ENCODE results near the gene PRMT1.

Gene PRMT1

DNA sequence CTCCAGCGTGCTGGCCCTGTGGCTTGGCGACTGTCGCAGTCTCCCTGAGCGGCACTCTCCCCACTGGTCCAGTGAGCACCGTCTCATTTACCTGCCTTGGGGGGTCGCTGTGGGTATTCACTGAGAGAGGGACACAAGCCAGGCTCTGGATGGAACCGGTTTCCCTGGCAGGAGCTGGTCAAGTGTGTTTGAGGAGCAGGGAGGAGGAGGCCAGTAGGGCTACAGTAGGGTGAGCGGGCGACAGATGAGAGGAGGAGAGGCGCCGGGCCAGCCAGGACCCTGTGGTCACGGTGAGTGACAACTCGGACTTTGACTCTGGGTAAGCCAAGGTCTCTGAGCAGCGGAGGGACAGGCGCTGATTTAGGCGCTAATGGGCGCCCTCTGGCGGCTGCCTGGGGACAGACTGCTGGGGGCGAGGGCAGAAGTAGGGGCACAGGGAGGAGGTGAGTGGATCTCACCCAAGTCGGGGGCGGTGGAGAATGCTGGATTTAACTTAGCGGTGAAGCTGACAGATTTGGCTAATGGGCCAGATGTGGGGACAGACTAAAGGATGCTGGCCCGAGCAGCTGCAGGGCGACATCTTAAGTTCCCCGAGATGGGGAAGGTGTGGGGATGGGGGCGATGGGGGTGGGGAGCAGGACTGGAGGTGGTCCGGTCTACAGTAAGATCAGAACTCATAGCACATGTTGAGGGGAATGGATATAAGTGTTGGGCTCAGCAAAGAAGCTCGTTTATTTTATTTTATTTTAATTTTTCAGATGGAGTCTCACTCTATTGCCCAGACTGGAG is 4.7 kb upstream of the PRMT1 start:
- DNase-seq, result peak; percentile 51

DNA sequence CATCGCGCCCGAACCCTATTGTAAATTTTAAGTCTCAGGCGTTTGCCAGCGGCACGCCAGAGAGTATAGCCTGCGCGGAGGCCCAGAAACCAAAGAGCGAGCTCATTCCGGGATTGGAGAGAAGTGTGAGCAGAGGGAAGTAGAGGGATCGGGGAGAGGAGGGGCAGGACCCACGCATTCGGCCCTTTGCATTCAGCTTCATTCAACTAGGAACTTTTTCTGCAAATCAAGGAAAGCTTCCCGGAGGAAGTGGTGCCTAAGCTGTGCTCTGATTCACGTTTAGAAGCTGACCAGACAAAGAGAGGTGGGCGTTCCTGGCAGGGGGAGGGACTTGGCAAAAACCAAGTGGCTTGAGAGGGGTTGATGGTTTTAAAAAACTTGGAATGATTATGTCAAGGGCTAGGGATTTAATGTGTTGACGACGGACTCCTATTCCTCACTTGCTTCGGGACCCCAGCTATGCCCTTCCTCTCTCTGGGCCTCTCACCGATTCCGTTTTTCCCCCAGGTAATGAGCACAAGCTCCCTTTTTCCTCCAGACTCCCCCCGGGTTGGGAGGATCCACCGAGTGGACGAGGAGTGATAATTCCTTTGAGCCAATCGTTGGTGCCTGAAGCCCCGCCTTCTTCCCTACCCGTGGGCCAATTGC is 811 bp upstream of the PRMT1 start:
- DNase-seq, result no peak

DNA sequence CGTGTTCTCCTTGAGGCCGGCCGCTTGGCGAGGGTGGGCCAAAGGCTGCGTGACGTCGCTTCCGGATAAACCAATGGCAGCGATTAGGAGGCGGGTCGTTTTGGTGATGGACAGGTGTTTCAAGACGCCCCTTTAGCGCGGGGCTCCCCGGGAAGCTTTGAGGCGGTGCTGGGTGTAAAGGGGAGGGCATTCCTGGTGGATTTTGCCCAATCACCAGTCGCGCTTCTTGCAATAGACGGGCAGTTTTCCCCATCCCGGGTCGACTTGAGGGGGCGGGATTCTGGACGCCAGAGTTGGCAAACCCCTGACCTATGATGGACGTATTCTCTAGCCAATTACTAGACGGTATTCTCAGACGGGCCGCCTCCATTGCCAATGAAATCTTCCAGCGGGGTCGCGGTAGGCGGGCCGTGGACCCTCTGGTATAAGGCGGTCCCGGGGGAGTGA is 264 bp upstream of the PRMT1 start:
- peak; percentile 99 for DNase-seq

DNA sequence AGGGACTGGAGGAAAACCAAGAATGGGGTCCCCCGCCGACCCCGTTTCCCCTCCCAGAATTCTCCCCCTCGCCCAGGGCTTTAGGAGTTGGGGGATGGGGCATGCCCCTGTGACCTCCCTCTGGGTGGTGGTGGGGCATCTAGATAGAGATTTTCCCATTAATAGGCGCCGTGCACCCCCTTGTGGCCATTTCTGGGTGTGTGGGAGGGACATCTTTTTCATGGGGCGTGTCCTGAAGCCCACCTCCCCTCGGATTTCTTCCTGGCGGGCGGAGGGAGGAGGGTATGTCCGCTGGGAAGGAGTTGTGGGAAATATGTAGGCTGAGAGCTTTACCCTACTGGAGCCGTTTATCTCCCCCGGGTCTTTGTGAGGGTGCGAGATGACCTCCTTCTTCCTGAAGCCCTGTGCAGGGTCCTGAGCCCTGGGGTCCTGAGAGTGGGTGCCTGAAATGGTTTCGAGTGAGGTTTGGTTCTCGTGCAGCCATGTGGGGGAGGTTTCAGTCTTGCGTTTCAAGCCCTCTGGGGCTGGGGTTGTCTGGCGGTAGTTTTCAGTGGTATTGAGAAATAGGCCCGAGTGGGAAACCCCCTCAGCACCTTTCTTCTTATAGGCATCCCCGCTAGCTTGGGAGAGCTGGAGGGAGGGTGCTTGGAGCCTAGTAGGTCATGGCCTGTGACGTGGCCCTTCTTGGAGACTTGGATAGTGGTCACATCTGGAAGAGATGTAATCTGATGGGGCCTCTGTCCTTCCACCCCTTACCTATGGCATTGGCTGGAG is 1.0 kb downstream of the PRMT1 start:
- peak; percentile 48 for DNase-seq

DNA sequence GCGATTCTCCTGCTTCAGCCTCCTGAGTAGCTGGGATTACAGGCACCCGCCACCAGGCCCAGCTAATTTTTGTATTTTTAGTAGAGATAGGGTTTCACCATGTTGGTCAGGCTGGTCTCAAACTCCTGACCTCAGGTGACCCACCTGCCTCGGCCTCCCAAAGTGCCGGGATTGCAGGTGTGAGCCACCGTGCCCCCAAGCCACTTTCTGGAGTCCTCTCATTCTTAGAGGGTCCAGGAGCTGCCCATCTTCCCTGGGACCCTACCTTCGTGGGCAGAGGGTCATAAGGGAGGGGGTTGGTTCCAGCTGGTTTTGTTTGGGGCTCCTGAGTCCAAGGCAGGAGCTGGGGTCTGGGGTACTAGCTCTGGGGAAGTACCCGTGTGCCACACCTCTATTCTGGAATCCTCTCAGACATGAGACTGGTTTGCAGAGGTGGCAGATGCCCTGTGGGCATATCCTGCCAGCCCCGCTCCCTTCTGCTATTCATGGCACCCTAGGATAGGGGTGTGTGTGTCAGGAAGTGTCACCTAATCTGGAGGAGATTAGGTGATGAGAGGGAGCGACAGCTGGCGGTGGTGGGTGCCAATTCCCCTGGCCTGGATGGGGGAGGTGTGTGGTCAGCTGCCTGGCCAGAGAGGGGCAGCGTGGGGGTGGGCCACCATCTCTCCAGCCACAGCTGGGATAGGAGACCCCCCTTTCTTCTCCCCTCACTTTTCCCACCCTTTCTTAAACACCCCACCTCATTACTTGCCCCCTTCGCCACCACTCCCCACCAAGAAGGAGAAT is 2.1 kb downstream of the PRMT1 start:
- no peak for DNase-seq

DNA sequence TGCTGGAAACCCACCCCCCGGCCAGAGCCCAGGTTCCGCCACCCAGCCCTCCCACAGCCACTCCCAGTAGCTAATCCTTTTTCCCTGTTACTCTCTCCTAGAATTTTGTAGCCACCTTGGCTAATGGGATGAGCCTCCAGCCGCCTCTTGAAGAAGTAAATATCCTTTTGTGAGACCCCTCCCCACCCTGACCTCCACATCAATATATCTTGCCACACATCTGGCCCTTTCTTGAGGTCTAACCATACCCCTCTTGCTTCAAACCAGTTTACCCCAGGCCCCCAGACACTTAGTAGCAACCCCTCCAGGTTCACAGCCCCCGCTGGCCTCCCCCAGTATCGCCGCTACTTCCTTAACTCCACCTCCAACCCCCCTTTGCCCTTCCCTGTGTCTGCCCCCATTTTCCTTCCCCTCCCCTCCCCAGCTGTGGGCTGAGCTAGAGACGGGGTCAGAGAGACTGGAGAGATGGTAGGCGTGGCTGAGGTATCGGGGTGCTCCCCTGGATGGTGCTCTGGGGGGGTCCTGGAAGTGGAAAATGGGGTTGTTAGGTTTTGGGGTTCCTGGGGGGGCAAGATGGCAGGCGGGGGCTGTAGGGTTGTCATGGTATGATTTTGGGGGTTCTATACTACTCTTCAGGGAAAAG is 2.8 kb downstream of the PRMT1 start:
- no peak for DNase-seq

DNA sequence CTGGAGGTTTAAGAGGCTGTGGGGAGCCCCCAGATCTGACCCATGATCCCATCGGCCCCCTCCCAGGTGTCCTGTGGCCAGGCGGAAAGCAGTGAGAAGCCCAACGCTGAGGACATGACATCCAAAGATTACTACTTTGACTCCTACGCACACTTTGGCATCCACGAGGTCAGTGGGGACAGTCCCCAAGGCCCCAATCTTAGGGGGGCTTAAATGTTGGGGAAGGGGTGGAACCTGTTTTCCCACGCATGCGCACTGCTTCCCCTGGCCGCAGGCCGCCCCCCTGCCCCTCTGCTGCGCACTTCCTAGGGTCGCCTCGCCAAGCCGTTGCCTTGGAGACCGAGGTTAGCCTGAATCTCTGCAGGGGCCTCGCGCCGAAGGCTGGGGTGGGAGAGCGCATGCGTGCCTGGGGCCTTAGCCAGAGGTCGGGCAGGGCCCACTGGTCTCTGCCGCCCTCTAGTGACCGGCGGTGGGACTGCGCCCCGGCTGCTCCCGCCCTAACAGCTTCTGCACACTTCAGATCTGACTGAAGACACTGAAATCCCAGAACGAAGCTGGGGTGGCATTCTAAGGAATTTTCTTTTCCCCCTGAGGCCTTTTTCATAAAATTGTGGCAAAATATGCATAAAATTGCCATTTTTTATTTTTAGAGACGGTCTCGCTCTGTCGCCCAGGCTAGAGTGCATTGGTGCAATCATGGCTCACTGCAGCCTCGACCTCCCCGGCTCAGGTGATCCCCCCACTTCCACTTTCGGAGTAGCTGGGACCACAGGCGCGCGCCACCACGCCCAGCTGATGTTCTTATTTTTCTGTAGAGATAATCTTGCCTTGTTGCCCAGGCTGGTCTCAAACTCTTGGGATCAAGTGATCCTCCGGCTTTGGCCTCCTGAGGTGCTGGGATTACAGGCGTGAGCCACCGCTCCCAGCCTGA is 3.6 kb downstream of the PRMT1 start:
- peak; percentile 77 for DNase-seq

DNA sequence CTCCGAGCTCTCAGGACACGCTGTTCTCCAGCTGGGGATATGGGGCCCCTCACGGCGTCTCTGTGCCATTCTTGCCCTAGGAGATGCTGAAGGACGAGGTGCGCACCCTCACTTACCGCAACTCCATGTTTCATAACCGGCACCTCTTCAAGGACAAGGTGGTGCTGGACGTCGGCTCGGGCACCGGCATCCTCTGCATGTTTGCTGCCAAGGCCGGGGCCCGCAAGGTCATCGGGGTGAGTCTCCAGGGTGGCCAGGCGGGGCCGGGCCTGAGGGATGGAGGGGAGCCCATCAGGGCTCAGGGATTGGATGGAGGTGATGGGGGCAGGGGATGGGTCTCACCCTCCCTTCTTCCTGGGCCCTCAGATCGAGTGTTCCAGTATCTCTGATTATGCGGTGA is 4.8 kb downstream of the PRMT1 start:
- no peak for DNase-seq

DNA sequence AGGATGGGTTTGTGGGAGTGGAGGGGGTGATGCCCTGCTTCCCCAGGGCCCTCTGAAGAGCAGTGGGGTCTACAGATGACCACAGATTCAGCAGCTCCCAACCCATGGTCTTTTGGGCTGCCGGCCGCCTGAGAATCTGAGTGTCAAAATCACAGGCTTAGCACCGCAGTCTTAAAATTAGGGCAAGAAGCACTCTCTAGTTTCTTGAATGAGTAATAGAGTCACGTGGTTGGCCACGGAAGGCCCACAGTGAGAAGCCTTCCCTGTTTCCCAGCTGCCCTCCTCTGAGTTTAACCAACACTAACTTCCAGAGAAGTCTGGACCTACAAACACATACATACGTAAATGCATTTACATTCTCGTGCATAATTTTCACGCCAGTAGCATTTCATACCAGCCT is 5.2 kb downstream of the PRMT1 start:
- DNase-seq, result no peak

DNA sequence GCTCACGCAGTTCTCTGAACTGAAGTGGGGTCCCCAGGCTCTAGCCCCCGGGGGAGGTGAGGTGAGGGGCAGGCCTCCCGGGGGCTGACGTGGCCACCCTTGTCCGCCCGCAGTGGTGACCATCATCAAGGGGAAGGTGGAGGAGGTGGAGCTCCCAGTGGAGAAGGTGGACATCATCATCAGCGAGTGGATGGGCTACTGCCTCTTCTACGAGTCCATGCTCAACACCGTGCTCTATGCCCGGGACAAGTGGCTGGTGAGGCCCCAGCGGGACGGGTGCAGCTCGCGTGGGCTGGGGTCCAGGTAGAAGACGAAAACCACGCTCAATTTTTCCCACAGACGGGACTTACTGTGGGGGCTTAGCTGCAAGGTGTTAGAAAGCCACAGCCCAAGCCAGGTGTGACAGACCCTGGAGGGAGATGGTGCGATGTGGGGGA is 6.8 kb downstream of the PRMT1 start:
- no peak for DNase-seq

DNA sequence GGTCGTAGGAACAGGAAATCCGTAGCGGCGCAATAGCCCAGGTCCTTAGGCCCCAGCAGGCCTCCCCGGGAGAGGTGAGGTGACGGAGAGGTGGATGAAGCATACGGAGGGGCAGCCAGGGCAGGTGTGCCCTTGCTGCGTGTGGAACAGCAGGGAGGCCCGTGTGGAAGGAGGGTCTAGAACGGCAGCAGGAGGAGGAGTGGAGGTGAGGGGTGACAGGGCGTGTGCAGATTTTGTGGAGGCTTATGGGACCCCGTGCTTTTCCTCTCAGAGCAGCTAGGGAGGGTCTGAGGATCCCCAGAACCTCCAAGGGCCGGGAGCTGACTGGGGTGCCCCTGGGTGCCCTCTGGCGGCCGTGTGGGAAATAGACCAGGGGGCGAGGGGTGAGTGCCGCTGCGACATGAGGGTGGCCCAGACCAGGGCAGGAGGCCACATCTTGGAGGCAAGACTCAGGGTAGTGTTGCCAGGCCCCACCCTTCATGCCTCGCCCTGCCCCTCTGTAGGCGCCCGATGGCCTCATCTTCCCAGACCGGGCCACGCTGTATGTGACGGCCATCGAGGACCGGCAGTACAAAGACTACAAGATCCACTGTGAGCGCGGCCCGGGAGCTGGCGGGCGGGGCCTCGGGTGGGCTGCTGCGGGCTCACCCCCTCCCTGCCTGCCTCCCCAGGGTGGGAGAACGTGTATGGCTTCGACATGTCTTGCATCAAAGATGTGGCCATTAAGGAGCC is 7.3 kb downstream of the PRMT1 start:
- DNase-seq, result no peak

DNA sequence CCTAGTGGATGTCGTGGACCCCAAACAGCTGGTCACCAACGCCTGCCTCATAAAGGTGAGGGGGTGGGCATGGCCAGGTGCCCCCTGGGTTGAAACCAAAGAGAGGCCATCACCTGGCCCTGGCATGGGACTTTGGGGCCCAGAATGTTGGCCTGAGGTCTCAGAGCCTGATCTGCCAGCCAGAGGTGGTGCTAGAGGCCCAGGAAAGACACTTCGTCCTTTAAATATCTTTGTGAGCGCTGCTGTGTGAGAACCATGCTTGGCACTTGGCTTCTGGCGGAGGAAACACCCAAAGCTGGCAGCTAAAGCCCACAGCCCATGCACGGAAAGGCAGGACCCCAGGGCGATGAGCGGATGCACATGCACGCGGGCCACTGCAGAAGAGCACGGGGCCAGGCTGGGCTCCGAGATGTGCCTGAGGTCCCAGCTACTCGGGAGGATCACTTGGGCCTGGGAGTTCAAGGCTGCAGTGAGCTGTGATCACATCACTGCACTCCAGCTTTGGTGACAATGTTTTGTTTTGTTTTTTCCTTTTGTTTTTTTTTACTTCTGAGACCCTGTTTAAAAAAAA is 8.0 kb downstream of the PRMT1 start:
- DNase-seq, result no peak

DNA sequence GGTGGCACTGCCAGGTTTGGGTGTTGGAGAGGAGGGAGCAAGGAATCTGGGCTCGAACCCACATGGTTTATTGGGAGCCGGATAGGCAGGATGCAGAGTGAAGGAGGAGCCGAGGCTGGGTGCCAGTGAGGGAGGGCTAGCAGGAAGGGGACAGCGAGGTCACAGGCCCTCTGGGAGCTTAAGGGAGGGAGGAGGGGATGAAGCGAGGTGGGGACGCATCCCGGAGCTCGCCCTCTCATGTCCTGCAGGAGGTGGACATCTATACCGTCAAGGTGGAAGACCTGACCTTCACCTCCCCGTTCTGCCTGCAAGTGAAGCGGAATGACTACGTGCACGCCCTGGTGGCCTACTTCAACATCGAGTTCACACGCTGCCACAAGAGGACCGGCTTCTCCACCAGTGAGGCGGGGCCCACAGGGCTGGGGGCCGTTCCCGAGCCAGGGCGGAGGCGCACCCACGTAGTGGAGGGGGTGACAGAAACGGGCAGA is 8.8 kb downstream of the PRMT1 start:
- DNase-seq, result no peak

DNA sequence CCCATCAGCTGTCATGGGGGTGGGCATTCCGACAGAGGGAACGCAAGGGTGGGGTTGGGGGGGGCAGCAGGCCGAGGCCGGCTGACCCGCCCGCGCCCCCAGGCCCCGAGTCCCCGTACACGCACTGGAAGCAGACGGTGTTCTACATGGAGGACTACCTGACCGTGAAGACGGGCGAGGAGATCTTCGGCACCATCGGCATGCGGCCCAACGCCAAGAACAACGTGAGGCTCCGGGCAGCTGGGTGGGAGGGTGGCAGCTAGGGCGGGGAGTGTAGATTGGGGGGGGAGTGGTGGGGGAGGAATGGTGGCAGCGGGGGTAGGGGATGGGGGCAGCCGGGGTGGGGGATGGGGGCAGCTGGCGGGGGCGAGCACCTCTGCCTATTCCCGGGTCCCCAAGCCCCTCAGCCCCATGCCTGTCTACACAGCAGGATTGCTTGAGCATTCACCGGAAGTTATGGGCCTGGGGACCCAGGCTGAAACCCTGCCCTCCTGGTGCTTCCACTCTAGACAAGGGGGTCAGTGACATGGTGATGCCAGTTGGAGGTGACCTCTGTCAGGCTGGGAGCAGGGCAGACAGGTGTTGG is 9.5 kb downstream of the PRMT1 start:
- no peak for DNase-seq

DNA sequence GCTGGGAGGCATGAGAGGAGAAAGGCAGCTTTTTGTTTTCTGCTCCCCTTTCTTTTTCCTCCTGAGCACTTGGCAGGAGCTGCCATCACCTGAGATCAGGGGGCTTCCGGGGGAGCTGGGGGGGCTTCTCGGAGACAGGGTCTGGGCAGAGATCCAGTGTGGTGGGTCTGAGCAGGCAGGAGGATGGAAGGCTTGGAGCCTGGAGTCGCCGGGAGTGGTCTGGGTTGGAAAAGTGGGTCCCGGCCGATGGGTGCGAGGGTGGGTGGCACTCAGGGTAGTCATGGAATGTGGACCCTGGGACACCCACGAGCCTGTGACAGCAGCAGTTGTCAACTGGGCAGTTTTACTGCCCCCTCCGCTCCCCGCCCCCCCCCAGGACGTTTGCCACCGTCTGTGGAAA is 10.1 kb downstream of the PRMT1 start:
- DNase-seq, result no peak

DNA sequence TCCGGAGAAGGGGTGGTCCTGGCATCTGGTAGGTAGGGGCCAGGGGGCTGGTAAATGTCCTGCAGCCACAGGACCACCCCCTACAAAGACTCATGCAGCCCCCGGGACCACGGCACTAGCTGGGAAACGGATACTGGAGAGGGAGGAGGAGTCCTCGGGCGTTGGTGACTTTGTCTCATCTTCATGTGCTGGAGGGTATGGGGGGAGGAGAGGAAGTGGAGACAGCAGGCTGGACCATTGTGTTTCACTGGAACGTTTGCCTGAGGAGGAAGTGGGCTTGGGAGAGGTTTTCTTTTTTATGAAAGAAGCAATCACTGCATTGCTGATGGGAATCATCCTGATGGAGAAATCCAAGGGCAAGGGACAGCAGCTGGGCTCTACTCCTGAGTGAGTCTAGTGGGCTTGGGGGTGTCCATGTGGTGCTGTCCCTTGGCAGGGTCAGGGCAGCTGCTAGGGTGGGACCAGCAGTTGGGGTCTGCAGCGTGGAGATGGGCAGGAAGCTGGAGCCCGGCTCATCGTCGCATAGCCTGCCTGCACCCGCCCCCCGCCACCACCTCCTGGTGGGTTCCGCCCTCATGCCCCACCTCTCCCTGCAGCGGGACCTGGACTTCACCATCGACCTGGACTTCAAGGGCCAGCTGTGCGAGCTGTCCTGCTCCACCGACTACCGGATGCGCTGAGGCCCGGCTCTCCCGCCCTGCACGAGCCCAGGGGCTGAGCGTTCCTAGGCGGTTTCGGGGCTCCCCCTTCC is 10.7 kb downstream of the PRMT1 start:
- no peak for DNase-seq

DNA sequence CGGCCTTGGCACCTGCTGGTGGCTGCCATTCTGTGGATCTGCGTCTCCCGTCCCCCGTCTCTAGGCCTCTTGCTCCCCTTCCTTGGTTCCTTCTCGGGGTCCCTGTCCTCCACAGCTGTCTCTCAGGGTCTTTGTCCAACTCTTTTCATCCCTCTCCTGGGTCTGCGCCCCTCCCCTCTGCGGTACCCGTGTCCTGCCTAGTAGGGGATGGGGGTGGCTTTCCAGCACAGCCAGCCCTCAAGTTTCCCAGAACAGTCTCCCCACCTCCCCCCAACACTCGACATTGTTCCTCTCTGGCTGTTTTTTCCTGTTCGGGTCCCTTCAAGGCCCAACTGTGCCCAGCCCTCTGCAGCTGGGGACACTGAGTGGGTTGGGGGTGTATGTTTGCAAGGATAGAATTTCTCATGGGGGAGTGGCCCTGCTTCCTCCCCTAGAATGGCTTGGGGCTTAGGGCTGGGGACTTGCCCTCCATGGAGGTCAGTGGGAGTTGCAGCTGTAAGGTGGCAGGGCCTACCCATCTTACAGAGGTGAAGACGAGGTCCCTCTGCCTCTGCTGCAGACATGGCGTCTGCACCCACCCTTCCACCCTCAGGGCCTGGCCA is 11.6 kb downstream of the PRMT1 start:
- no peak for DNase-seq

Data from T1000 (cell line).